GM12878 (cell line): Measurements from ENCODE around the gene TNFSF9. TPM values are rescaled to one million over a fixed set of nuclear protein-coding genes. Genes with fewer than 3 reads are reported as not detected.

Source experiments
- ASH2L ChIP-seq: fragments of 300-600, 200-600 bp; sonication (generic); IDR thresholded peaks from 2 replicates; pipeline ENCODE4 v1.6.1; 2017; ENCODE audit warnings: low read depth, mild to moderate bottlenecking, borderline replicate concordance
- BCL11A ChIP-seq: IDR thresholded peaks from 2 replicates; pipeline ENCODE4 v1.6.1; 2011; ENCODE audit warnings: low read depth, low read length
- CHD2 ChIP-seq: IDR thresholded peaks from 2 replicates; pipeline ENCODE4 v1.6.1; 2011; ENCODE audit warnings: low read depth, low read length, improper control_type of control experiment, borderline replicate concordance
- JUND ChIP-seq: IDR thresholded peaks from 2 replicates; pipeline ENCODE4 v1.6.1; 2012; ENCODE audit warnings: low read depth, mild to moderate bottlenecking, low read length, improper control_type of control experiment, moderate library complexity
- KLF5 ChIP-seq: fragments of 450-650 bp; IDR thresholded peaks from 2 replicates; pipeline ENCODE4 v1.6.1; 2014; ENCODE audit warnings: mild to moderate bottlenecking; ENCODE audit not compliant: partially characterized antibody
- MXI1 ChIP-seq: fragments of 150-350 bp; IDR thresholded peaks from 2 replicates; pipeline ENCODE4 v1.6.1; 2011; ENCODE audit warnings: low read depth, mild to moderate bottlenecking, inconsistent platforms, low read length, improper control_type of control experiment
- MYB ChIP-seq: fragments of 150-350 bp; IDR thresholded peaks from 2 replicates; pipeline ENCODE4 v1.6.1; 2014; ENCODE audit warnings: mild to moderate bottlenecking, low read depth, low read length, borderline replicate concordance
- NR2F1 ChIP-seq: fragments of 450-650 bp; conservative IDR thresholded peaks from 2 replicates; pipeline ENCODE4 v1.6.1; 2017; ENCODE audit warnings: mild to moderate bottlenecking
- PAX5 ChIP-seq: IDR thresholded peaks from 2 replicates; pipeline ENCODE4 v1.6.1; 2011; ENCODE audit warnings: low read depth, low read length, borderline replicate concordance
- RAD21 ChIP-seq: IDR thresholded peaks from 2 replicates; pipeline ENCODE4 v1.6.1; 2011; ENCODE audit warnings: mild to moderate bottlenecking, low read depth, low read length, moderate library complexity; ENCODE audit not compliant: insufficient read depth
- RELA ChIP-seq: fragments of 450-650 bp; IDR thresholded peaks from 2 replicates; pipeline ENCODE4 v1.8.0; 2014; ENCODE audit warnings: borderline replicate concordance; ENCODE audit not compliant: partially characterized antibody
- SIN3A ChIP-seq: IDR thresholded peaks from 2 replicates; pipeline ENCODE4 v1.6.1; 2012; ENCODE audit warnings: low read depth, low read length, improper control_type of control experiment
- TCF12 ChIP-seq: IDR thresholded peaks from 2 replicates; pipeline ENCODE4 v1.6.1; 2011; ENCODE audit warnings: low read depth, mild to moderate bottlenecking, low read length
- ZNF384 ChIP-seq: IDR thresholded peaks from 2 replicates; pipeline ENCODE4 v1.6.1; 2012; ENCODE audit warnings: low read depth, mild to moderate bottlenecking, low read length, improper control_type of control experiment, borderline replicate concordance
- polyA plus RNA-seq, 11 experiments: library from polyadenylated mRNA; depleted of rRNA in 4 of 11; unstranded in 6 of 11; stranded (reverse) in 5 of 11; fragments of >200 nt; fragmentation: Nextera tagmentation in 4 of 11; fragmentation: Illumina TruSeq in 1 of 11; extraction: Ambion mirVana in 4 of 11; extraction: Trizol in 1 of 11; gene quantifications; 1 replicate in 1 of 11; 2 replicates in 10 of 11; pipeline versions ENCODE4 v1.2.1 to v1.2.3, GENCODE V29; 2011 to 2016; ENCODE audit warnings: inconsistent platforms in 2 of 11, missing spikeins in 2 of 11, low read depth in 1 of 11
- total RNA-seq, 4 experiments: library from RNA; depleted of rRNA in 3 of 4; stranded (reverse); fragments of >200 nt in 3 of 4; fragmentation: Illumina TruSeq in 1 of 4; extraction: Trizol in 1 of 4; gene quantifications; 2 replicates each; pipeline versions ENCODE4 v1.2.1 to v1.2.3, GENCODE V29; 2013 to 2021
- TF ChIP-seq, protein P1 (sequence below), 3 experiments: IDR thresholded peaks in 2 of 3; conservative IDR thresholded peaks in 1 of 3; 2 replicates each; pipeline ENCODE4 v1.5.1; 2011; ENCODE audit warnings: low read depth in 3 of 3, low read length in 3 of 3, mild to moderate bottlenecking in 3 of 3, control low read depth in 2 of 3, moderate library complexity in 2 of 3, inconsistent platforms in 1 of 3, mixed read lengths in 1 of 3; ENCODE audit not compliant: control insufficient read depth in 2 of 3, insufficient read depth in 1 of 3; ENCODE audit errors: extremely low read depth in 1 of 3
- TF ChIP-seq, protein P2 (sequence below): IDR thresholded peaks from 2 replicates; pipeline ENCODE4 v1.6.1; 2012; ENCODE audit warnings: improper control_type of control experiment, low read depth, low read length; ENCODE audit not compliant: insufficient replicate concordance
- TF ChIP-seq, protein P3 (sequence below): fragments of 450-650 bp; IDR thresholded peaks from 2 replicates; pipeline ENCODE4 v1.6.1; 2017; ENCODE audit warnings: low read depth, mild to moderate bottlenecking, moderate library complexity
- TF ChIP-seq, protein P4 (sequence below): fragments of 450-650 bp; IDR thresholded peaks from 2 replicates; pipeline ENCODE4 v1.6.1; 2016; ENCODE audit warnings: mild to moderate bottlenecking

TNFSF9 gene
- total and polyA plus RNA-seq, 10 of the 15 experiments (the other 5 are each of a cell fraction or from before 2014, with no cell fraction given) = 6.2 to 75.3 (median 22.1) TPM

DNA sequence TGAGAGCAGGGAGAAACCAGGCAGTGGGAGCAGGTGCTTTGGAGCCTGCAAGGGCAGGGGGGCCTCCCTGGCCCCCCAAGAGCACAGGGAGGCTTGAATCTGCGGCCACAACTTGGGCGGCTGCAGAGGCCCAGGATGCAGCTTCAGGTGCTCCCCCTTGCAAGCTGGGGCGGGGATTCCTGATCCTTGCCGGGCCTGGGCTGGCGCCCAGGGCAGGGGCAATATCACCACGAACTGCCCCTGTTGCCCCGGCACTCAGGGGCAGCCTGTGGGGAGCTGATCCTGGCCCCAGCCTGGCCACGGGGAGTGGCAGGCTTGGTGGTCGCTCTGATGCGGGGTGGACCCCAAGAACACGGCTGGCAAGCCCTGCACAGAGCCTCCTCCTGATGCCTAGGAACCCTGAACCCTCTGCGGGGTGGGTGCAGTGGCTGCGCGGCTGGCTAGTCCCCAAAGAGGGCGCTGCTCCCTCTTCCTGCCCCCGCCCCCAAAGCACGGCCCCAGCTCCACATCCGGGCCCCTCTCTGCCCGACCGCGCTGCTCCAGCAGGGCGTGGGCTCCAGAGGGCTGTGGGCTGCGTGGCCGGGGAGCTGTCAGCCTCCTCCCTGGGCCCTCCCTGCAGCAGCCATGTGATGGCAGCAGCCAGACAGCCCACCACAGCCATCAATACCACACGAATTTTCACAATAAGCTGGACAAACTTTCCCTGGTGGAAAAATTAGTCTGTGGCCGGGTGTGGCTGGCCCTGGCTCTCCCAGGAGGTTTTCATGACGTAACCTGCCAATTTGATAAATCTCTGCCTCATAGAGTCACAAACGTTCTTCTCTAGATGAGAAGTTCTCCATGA is 21.0 kb downstream of the TNFSF9 start (continued):
- TF ChIP-seq, protein P1, sequence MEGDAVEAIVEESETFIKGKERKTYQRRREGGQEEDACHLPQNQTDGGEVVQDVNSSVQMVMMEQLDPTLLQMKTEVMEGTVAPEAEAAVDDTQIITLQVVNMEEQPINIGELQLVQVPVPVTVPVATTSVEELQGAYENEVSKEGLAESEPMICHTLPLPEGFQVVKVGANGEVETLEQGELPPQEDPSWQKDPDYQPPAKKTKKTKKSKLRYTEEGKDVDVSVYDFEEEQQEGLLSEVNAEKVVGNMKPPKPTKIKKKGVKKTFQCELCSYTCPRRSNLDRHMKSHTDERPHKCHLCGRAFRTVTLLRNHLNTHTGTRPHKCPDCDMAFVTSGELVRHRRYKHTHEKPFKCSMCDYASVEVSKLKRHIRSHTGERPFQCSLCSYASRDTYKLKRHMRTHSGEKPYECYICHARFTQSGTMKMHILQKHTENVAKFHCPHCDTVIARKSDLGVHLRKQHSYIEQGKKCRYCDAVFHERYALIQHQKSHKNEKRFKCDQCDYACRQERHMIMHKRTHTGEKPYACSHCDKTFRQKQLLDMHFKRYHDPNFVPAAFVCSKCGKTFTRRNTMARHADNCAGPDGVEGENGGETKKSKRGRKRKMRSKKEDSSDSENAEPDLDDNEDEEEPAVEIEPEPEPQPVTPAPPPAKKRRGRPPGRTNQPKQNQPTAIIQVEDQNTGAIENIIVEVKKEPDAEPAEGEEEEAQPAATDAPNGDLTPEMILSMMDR (IDR thresholded peaks at IDR 0.05 in 2 of 3, conservative IDR thresholded peaks at IDR 0.05 in 1 of 3; ENCODE audit: control insufficient read depth in 2 of 3, extremely low read depth in 1 of 3, insufficient read depth in 1 of 3, low read depth in 3 of 3, low read length in 3 of 3) = peak; percentile 23 to 60 (median 47)
- TF ChIP-seq, protein P2, sequence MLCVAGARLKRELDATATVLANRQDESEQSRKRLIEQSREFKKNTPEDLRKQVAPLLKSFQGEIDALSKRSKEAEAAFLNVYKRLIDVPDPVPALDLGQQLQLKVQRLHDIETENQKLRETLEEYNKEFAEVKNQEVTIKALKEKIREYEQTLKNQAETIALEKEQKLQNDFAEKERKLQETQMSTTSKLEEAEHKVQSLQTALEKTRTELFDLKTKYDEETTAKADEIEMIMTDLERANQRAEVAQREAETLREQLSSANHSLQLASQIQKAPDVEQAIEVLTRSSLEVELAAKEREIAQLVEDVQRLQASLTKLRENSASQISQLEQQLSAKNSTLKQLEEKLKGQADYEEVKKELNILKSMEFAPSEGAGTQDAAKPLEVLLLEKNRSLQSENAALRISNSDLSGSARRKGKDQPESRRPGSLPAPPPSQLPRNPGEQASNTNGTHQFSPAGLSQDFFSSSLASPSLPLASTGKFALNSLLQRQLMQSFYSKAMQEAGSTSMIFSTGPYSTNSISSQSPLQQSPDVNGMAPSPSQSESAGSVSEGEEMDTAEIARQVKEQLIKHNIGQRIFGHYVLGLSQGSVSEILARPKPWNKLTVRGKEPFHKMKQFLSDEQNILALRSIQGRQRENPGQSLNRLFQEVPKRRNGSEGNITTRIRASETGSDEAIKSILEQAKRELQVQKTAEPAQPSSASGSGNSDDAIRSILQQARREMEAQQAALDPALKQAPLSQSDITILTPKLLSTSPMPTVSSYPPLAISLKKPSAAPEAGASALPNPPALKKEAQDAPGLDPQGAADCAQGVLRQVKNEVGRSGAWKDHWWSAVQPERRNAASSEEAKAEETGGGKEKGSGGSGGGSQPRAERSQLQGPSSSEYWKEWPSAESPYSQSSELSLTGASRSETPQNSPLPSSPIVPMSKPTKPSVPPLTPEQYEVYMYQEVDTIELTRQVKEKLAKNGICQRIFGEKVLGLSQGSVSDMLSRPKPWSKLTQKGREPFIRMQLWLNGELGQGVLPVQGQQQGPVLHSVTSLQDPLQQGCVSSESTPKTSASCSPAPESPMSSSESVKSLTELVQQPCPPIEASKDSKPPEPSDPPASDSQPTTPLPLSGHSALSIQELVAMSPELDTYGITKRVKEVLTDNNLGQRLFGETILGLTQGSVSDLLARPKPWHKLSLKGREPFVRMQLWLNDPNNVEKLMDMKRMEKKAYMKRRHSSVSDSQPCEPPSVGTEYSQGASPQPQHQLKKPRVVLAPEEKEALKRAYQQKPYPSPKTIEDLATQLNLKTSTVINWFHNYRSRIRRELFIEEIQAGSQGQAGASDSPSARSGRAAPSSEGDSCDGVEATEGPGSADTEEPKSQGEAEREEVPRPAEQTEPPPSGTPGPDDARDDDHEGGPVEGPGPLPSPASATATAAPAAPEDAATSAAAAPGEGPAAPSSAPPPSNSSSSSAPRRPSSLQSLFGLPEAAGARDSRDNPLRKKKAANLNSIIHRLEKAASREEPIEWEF = no peak
- TF ChIP-seq MYB (no peak), NR2F1 (peak; percentile 56), KLF5 (no peak), BCL11A (0 out of 2 replicates have a peak, but pooled peaks have one; percentile 18), SIN3A (no peak), TCF12 (no peak), ZNF384 (no peak), PAX5 (peak; percentile 31; the same call in 1 of the 2 replicates), CHD2 (peak; percentile 30; the same call in 1 of the 2 replicates), ASH2L (no peak), JUND (no peak), MXI1 (no peak), RAD21 (peak; percentile 40), RELA (peak; percentile 77)
- TF ChIP-seq, protein P3, sequence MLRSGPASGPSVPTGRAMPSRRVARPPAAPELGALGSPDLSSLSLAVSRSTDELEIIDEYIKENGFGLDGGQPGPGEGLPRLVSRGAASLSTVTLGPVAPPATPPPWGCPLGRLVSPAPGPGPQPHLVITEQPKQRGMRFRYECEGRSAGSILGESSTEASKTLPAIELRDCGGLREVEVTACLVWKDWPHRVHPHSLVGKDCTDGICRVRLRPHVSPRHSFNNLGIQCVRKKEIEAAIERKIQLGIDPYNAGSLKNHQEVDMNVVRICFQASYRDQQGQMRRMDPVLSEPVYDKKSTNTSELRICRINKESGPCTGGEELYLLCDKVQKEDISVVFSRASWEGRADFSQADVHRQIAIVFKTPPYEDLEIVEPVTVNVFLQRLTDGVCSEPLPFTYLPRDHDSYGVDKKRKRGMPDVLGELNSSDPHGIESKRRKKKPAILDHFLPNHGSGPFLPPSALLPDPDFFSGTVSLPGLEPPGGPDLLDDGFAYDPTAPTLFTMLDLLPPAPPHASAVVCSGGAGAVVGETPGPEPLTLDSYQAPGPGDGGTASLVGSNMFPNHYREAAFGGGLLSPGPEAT = peak; percentile 55; the same call in 1 of the 2 replicates
- TF ChIP-seq, protein P4, sequence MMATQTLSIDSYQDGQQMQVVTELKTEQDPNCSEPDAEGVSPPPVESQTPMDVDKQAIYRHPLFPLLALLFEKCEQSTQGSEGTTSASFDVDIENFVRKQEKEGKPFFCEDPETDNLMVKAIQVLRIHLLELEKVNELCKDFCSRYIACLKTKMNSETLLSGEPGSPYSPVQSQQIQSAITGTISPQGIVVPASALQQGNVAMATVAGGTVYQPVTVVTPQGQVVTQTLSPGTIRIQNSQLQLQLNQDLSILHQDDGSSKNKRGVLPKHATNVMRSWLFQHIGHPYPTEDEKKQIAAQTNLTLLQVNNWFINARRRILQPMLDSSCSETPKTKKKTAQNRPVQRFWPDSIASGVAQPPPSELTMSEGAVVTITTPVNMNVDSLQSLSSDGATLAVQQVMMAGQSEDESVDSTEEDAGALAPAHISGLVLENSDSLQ = peak; percentile 58; the same call in 1 of the 2 replicates
